H1 (cell line): ENCODE results near the gene TRIM41. TPM values are rescaled to one million over a fixed set of nuclear protein-coding genes. Genes with fewer than 3 reads are reported as not detected.

Experiments used
- CTCF ChIA-PET: fragments of 300-600 bp; sonication (Branson Sonifier 250); formaldehyde crosslinking; loops from one replicate; lab custom pipeline; 2021; ENCODE audit not compliant: partially characterized antibody; lab: Charles Lee
- POLR2A ChIA-PET: fragments of 300-600 bp; sonication (Branson Sonifier 250); formaldehyde crosslinking; loops from one replicate; lab custom pipeline; 2021; ENCODE audit warnings: inconsistent platforms; ENCODE audit not compliant: partially characterized antibody; lab: Charles Lee
- DNase-seq, 2 experiments: peaks; one replicate each; pipeline versions ENCODE4 v3.0.0 to v3.0.0-alpha.2; 2010 to 2022; ENCODE audit warnings: low spot score in 2 of 2, low read depth in 1 of 2, mixed read lengths in 1 of 2
- FAIRE-seq: peaks from 2 replicates; lab custom pipeline; 2011; peaks lifted over from hg19 to GRCh38; lab: Jason Lieb, UNC
- H2AFZ ChIP-seq: 2 replicates; pipeline ENCODE4 v1.8.1; 2012; ENCODE audit warnings: low read length, inconsistent platforms
- H2AK5ac ChIP-seq: 2 replicates; pipeline ENCODE4 v1.6.1; 2013; ENCODE audit warnings: low read depth, low read length
- H2BK120ac ChIP-seq: replicated peaks from 2 replicates; pipeline ENCODE3; 2013; ENCODE audit warnings: low read depth, low read length, inconsistent platforms
- H2BK12ac ChIP-seq: 2 replicates; pipeline ENCODE4 v1.6.1; 2013; ENCODE audit warnings: low read depth, low read length
- H2BK15ac ChIP-seq: 2 replicates; pipeline ENCODE4 v1.6.1; 2013; ENCODE audit warnings: low read length
- H2BK20ac ChIP-seq: 2 replicates; pipeline ENCODE4 v1.6.1; 2013; ENCODE audit warnings: low read length
- H2BK5ac ChIP-seq: 2 replicates; pipeline ENCODE4 v1.6.1; 2013; ENCODE audit warnings: low read depth, low read length
- H3K14ac ChIP-seq: 2 replicates; pipeline ENCODE4 v1.6.1; 2013; ENCODE audit warnings: inconsistent platforms; ENCODE audit not compliant: insufficient read length
- H3K18ac ChIP-seq: 2 replicates; pipeline ENCODE4 v1.6.1; 2013; ENCODE audit warnings: low read length; ENCODE audit errors: extremely low read depth
- H3K23ac ChIP-seq: 2 replicates; pipeline ENCODE4 v1.6.1; 2013; ENCODE audit warnings: inconsistent platforms; ENCODE audit not compliant: insufficient read length
- H3K23me2 ChIP-seq: 2 replicates; pipeline ENCODE4 v1.6.1; 2013; ENCODE audit warnings: low read depth, low read length
- H3K27ac ChIP-seq: 2 replicates; pipeline ENCODE4 v1.6.1; 2011; ENCODE audit warnings: low read depth, low read length, inconsistent platforms
- H3K27me3 ChIP-seq, 4 experiments: replicated peaks in 1 of 4; 1 replicate in 1 of 4; 2 replicates in 3 of 4; pipeline versions ENCODE4 v1.6.1 to v1.8.1; 2011 to 2013; ENCODE audit warnings: low read length in 3 of 4, mild to moderate bottlenecking in 3 of 4, inconsistent platforms in 2 of 4, mixed read lengths in 2 of 4, moderate library complexity in 1 of 4; ENCODE audit not compliant: control insufficient read depth in 3 of 4, insufficient read depth in 3 of 4; ENCODE audit errors: extremely low read depth in 1 of 4
- H3K36me3 ChIP-seq, 4 experiments: 2 replicates each; pipeline versions ENCODE4 v1.6.1 to v1.8.1; 2011 to 2013; ENCODE audit warnings: mild to moderate bottlenecking in 4 of 4, low read length in 3 of 4, moderate library complexity in 2 of 4, control low read depth in 1 of 4, inconsistent platforms in 1 of 4; ENCODE audit not compliant: insufficient read depth in 4 of 4, control insufficient read depth in 2 of 4
- H3K4ac ChIP-seq: replicated peaks from 2 replicates; pipeline ENCODE3; 2013; ENCODE audit warnings: low read length, low read depth, mixed read lengths, inconsistent platforms; ENCODE audit not compliant: insufficient read length
- H3K4me1 ChIP-seq, 4 experiments: replicated peaks in 1 of 4; 1 replicate in 1 of 4; 2 replicates in 3 of 4; pipeline versions ENCODE4 v1.6.1 to v1.8.1; 2011 to 2013; ENCODE audit warnings: low read length in 3 of 4, inconsistent platforms in 2 of 4, mixed read lengths in 1 of 4; ENCODE audit not compliant: insufficient read depth in 4 of 4, control insufficient read depth in 3 of 4
- H3K4me2 ChIP-seq, 2 experiments: 2 replicates each; pipeline versions ENCODE4 v1.6.1 to v1.8.1; 2011 to 2013; ENCODE audit warnings: low read depth in 2 of 2, low read length in 2 of 2, control low read depth in 1 of 2, inconsistent platforms in 1 of 2, mild to moderate bottlenecking in 1 of 2; ENCODE audit not compliant: insufficient read depth in 1 of 2
- H3K4me3 ChIP-seq, 4 experiments: fragments of 200-600, 300-600 bp in 1 of 4; sonication (generic), shearing (Covaris generic), sonication (Bioruptor Twin) in 1 of 4; 2 replicates each; pipeline versions ENCODE4 v1.5.1 to v1.8.1; 2011 to 2016; ENCODE audit warnings: low read length in 4 of 4, low read depth in 3 of 4, control low read depth in 2 of 4, inconsistent platforms in 2 of 4, mild to moderate bottlenecking in 2 of 4, mixed read lengths in 1 of 4, moderate library complexity in 1 of 4; ENCODE audit not compliant: insufficient read depth in 2 of 4; ENCODE audit errors: extremely low read depth in 1 of 4
- H3K56ac ChIP-seq: replicated peaks from 2 replicates; pipeline ENCODE3; 2013; ENCODE audit warnings: low read depth, mild to moderate bottlenecking, mixed read lengths, low read length, inconsistent platforms; ENCODE audit not compliant: insufficient read length
- H3K79me1 ChIP-seq: 2 replicates; pipeline ENCODE4 v1.6.1; 2013; ENCODE audit warnings: low read depth, low read length, control low read depth
- H3K79me2 ChIP-seq, 2 experiments: 2 replicates each; pipeline versions ENCODE4 v1.6.1 to v1.8.1; 2012 to 2013; ENCODE audit warnings: low read length in 2 of 2, mild to moderate bottlenecking in 2 of 2, inconsistent platforms in 1 of 2; ENCODE audit not compliant: insufficient read depth in 2 of 2, control insufficient read depth in 1 of 2
- H3K9ac ChIP-seq, 4 experiments: replicated peaks in 1 of 4; 1 replicate in 1 of 4; 2 replicates in 3 of 4; pipeline versions ENCODE4 v1.6.1 to v1.8.1; 2011 to 2013; ENCODE audit warnings: low read depth in 3 of 4, low read length in 3 of 4, control low read depth in 2 of 4, mild to moderate bottlenecking in 2 of 4, moderate library complexity in 2 of 4, inconsistent platforms in 1 of 4; ENCODE audit errors: extremely low read depth in 1 of 4
- H3K9me3 ChIP-seq, 2 experiments: 2 replicates each; pipeline versions ENCODE4 v1.6.1 to v1.8.1; 2012 to 2013; ENCODE audit warnings: mild to moderate bottlenecking in 2 of 2, moderate library complexity in 2 of 2, control low read depth in 1 of 2, inconsistent platforms in 1 of 2, low read depth in 1 of 2, low read length in 1 of 2, mixed read lengths in 1 of 2; ENCODE audit not compliant: insufficient read depth in 2 of 2
- H4K20me1 ChIP-seq, 2 experiments: replicated peaks in 1 of 2; 2 replicates each; pipeline versions ENCODE3 to v1.8.1; 2011 to 2013; ENCODE audit warnings: inconsistent platforms in 2 of 2, low read length in 2 of 2, mild to moderate bottlenecking in 1 of 2; ENCODE audit not compliant: insufficient read depth in 2 of 2, control insufficient read depth in 1 of 2
- H4K5ac ChIP-seq: 2 replicates; pipeline ENCODE4 v1.6.1; 2013; ENCODE audit warnings: low read length, low read depth, mixed read lengths, inconsistent platforms; ENCODE audit not compliant: insufficient read length
- H4K8ac ChIP-seq: 2 replicates; pipeline ENCODE4 v1.8.0; 2013; ENCODE audit warnings: mild to moderate bottlenecking, moderate library complexity, low read length, inconsistent platforms; ENCODE audit not compliant: insufficient read depth; ENCODE audit errors: extremely low read depth
- H4K91ac ChIP-seq: replicated peaks from 2 replicates; pipeline ENCODE3; 2013; ENCODE audit warnings: low read length, mixed read lengths, inconsistent platforms; ENCODE audit not compliant: insufficient read length
- CHD2 ChIP-seq: IDR thresholded peaks from 2 replicates; pipeline ENCODE4 v1.6.1; 2012; ENCODE audit warnings: low read length, improper control_type of control experiment
- GABPA ChIP-seq: IDR thresholded peaks from 2 replicates; pipeline ENCODE4 v1.6.1; 2011; ENCODE audit warnings: mild to moderate bottlenecking, low read length, moderate library complexity, borderline replicate concordance; ENCODE audit not compliant: insufficient read depth
- GTF2F1 ChIP-seq: IDR thresholded peaks from 2 replicates; pipeline ENCODE4 v1.6.1; 2012; ENCODE audit warnings: low read depth, low read length, improper control_type of control experiment, borderline replicate concordance
- JUN ChIP-seq: IDR thresholded peaks from 2 replicates; pipeline ENCODE4 v1.6.1; 2011; ENCODE audit warnings: low read depth, mild to moderate bottlenecking, improper control_type of control experiment, low read length
- RNF2 ChIP-seq: fragments of 200-900, 300-1000 bp; sonication (generic); IDR thresholded peaks from 2 replicates; pipeline ENCODE4 v1.7.1; 2016; ENCODE audit warnings: borderline replicate concordance, low read depth, mild to moderate bottlenecking, antibody characterized with exemption, low read length; ENCODE audit not compliant: poor library complexity, severe bottlenecking; ENCODE audit errors: missing control alignments
- WGBS, 2 experiments: shearing (Covaris generic) in 1 of 2; methylation state at CpG; one replicate each; pipeline versions ENCODE4 v1.1.6 to v1.1.7; 2013 to 2015; ENCODE audit warnings: low lambda C conversion rate in 2 of 2, mixed read lengths in 2 of 2, inconsistent platforms in 1 of 2, low coverage in 1 of 2, missing lambda C conversion rate in 1 of 2; ENCODE audit not compliant: insufficient replicate concordance in 2 of 2, insufficient coverage in 1 of 2, insufficient read length in 1 of 2; ENCODE audit errors: extremely low coverage in 1 of 2, missing lambda C conversion rate in 1 of 2; 5-methylcytosine and 5-hydroxymethylcytosine counted together
- polyA plus RNA-seq, 7 experiments: library from polyadenylated mRNA; depleted of rRNA in 3 of 7; stranded (reverse) in 5 of 7; unstranded in 2 of 7; fragments of >200 nt in 5 of 7; fragments of 200-250 nt in 2 of 7; gene quantifications; 1 replicate in 5 of 7; 2 replicates in 1 of 7; 4 replicates in 1 of 7; pipeline versions ENCODE4 v1.2.1 to v1.2.3, GENCODE V29; 2011 to 2013; ENCODE audit warnings: missing spikeins in 2 of 7, mixed read lengths in 2 of 7
- total RNA-seq: library from RNA; stranded (reverse); fragmentation: NEBNext Ultra II Directional; extraction: Animal tissue kit (Norgen Biotek cat#: 25700); gene quantifications from 2 replicates; pipeline ENCODE4 v1.2.1, GENCODE V29; 2021
- TF ChIP-seq, protein P1 (sequence below): IDR thresholded peaks from 2 replicates; pipeline ENCODE4 v1.6.1; 2012; ENCODE audit warnings: inconsistent platforms
- TF ChIP-seq, protein P2 (sequence below): IDR thresholded peaks from 2 replicates; pipeline ENCODE4 v1.6.1; 2011; ENCODE audit warnings: low read depth, mild to moderate bottlenecking, low read length; ENCODE audit not compliant: insufficient read depth
- TF ChIP-seq, protein P3 (sequence below): IDR thresholded peaks from 2 replicates; pipeline ENCODE4 v1.6.1; 2011; ENCODE audit warnings: low read length, improper control_type of control experiment

TRIM41 gene
- total and polyA plus RNA-seq, 2 of the 8 experiments (the other 6 are each of a cell fraction or from before 2014, with no cell fraction given): 12.9 to 21.6 TPM

DNA sequence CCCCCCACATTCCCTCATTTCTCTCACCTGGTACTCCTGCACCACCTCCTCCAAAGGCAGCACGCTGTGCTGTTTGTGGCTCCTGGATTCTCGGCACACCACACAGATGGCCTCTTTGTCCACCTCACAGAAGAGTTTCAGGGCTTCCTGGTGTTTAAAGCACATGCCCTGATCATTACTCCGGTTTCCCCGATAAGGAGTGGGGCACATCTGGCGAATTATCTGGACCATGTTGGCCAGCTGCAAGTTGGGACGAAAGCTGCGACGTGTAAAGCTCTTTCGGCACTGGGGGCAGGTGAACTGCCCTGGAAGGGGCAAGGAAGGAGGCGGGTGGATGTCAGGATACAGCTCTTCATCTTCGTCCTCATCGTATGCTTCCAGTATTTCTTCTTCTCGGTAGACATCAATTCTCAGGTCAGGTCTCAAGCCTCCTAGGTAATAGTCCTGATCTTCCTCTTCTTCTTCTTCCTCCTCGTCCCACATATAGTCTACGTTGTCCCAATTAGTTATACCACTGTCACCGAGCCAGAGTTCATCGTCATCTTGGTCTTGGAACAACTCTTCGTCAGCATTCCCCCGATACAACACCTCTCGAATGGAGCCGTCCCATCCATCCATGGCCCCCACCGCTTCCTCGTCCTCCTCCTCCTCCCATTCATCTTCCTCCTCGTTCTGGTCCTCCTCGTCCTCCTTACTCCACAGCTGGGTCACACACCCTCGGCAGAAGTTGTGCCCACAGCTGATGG, 37.1 kb downstream of the TRIM41 start:
- no peak overlapping the region for H3K27ac ChIP-seq
- H3K79me2 ChIP-seq: peaks cover 3 to 47% of the 10 kb centered on the region in 2 experiments; a peak in 2 of 4 replicates
- peaks cover 8 to 20% of the 10 kb centered on the region in 2 experiments for H4K20me1 ChIP-seq
- no peak overlapping the region for H4K91ac ChIP-seq
- H3K23me2 ChIP-seq: peaks cover 12% of the 10 kb centered on the region
- no peak overlapping the region for H2AK5ac ChIP-seq
- no peak for FAIRE-seq
- H3K4ac ChIP-seq: no peak overlapping the region
- H3K79me1 ChIP-seq: peaks cover 15% of the 10 kb centered on the region
- POLR2A ChIA-PET: interaction anchor here (1.0 to 34.2 kb wide), 7 partner anchors 11 to 76 kb away, joined by 3 to 1334 read pairs (median 5); partner anchors contain the start of genes RACK1 and TRIM41
- CTCF ChIA-PET: interaction anchor here (0.7 to 2.6 kb wide), 9 partner anchors 9 to 87 kb away, joined by 3 to 14 read pairs (median 3); partner anchors contain the start of gene RACK1
- H2BK5ac ChIP-seq: no peak overlapping the region
- no peak overlapping the region for H3K14ac ChIP-seq
- H3K23ac ChIP-seq: no peak overlapping the region
- 12% methylated on average over 21 of the region's 26 CpGs; no CpG with 5 or more reads in 1 of the 2 experiments for WGBS, 2 experiments
- no peak overlapping the region; the same call in 1 of the 2 replicates for H2BK12ac ChIP-seq
- peak overlapping the region; percentile 86 to 98 for H3K4me2 ChIP-seq
- no peak overlapping the region for H2BK20ac ChIP-seq
- no peak overlapping the region for H2BK15ac ChIP-seq
- no peak overlapping the region for H2BK120ac ChIP-seq
- peaks cover 4 to 10% (median 6%) of the 10 kb centered on the region in 4 experiments; a peak in 6 of 7 replicates for H3K4me1 ChIP-seq
- DNase-seq: peak in 1 of 2 experiments; percentile 45
- no peak overlapping the region for H4K8ac ChIP-seq
- H3K27me3 ChIP-seq: peaks cover 0 to 1% (median 0%) of the 10 kb centered on the region in 4 experiments; a peak in 1 of 7 replicates
- no peak overlapping the region for H3K56ac ChIP-seq
- H3K9ac ChIP-seq: peak overlapping the region; percentile 53 to 65 (median 62)
- H4K5ac ChIP-seq: no peak overlapping the region
- peak overlapping the region; percentile 76 to 92 (median 86) for H3K4me3 ChIP-seq
- H2AFZ ChIP-seq: 0 out of 2 replicates have a peak overlapping the region, but pooled peaks have one; percentile 75
- no peaks in the 10 kb centered on the region for H3K9me3 ChIP-seq
- H3K18ac ChIP-seq: no peak overlapping the region
- H3K36me3 ChIP-seq: peaks cover 2 to 21% (median 9%) of the 10 kb centered on the region in 4 experiments; a peak in 7 of 8 replicates
- TF ChIP-seq GABPA: no peak
- TF ChIP-seq, protein P1, sequence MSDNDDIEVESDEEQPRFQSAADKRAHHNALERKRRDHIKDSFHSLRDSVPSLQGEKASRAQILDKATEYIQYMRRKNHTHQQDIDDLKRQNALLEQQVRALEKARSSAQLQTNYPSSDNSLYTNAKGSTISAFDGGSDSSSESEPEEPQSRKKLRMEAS: no peak
- TF ChIP-seq, protein P2, sequence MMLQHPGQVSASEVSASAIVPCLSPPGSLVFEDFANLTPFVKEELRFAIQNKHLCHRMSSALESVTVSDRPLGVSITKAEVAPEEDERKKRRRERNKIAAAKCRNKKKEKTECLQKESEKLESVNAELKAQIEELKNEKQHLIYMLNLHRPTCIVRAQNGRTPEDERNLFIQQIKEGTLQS: no peak
- TF ChIP-seq GTF2F1: no peak
- no peak for TF ChIP-seq JUN
- TF ChIP-seq CHD2: no peak
- TF ChIP-seq RNF2: no peak
- TF ChIP-seq, protein P3, sequence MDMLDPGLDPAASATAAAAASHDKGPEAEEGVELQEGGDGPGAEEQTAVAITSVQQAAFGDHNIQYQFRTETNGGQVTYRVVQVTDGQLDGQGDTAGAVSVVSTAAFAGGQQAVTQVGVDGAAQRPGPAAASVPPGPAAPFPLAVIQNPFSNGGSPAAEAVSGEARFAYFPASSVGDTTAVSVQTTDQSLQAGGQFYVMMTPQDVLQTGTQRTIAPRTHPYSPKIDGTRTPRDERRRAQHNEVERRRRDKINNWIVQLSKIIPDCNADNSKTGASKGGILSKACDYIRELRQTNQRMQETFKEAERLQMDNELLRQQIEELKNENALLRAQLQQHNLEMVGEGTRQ: no peak
